OCI-LY1 (cell line): Measurements from ENCODE around the gene TRAK1.

ENCODE experiments used
- H2AFZ ChIP-seq: fragments of 200-600 bp; sonication (generic), shearing (Covaris generic); 2 replicates; pipeline ENCODE4 v1.6.0; 2014; ENCODE audit warnings: antibody characterized with exemption, mild to moderate bottlenecking, low read length
- H3F3A ChIP-seq: fragments of 200-600 bp; sonication (generic), shearing (Covaris generic); 2 replicates; pipeline ENCODE4 v1.6.0; 2014; ENCODE audit warnings: mild to moderate bottlenecking, antibody characterized with exemption, low read length, moderate library complexity; ENCODE audit not compliant: insufficient read depth
- H3K27ac ChIP-seq: fragments of 200-600 bp; sonication (generic); 2 replicates; pipeline ENCODE4 v1.5.1; 2014; ENCODE audit warnings: low read length, mixed run types, mild to moderate bottlenecking, low read depth; ENCODE audit not compliant: poor library complexity, severe bottlenecking
- H3K27me3 ChIP-seq: fragments of 200-600 bp; sonication (generic); 2 replicates; pipeline ENCODE4 v1.6.0; 2014; ENCODE audit warnings: antibody characterized with exemption, mild to moderate bottlenecking, low read length, moderate library complexity; ENCODE audit not compliant: insufficient read depth
- H3K36me3 ChIP-seq: fragments of 200-600 bp; sonication (generic); 2 replicates; pipeline ENCODE4 v1.6.1; 2014; ENCODE audit warnings: mild to moderate bottlenecking, antibody characterized with exemption, low read length, moderate library complexity, mixed read lengths; ENCODE audit not compliant: insufficient read depth
- H3K4me1 ChIP-seq: fragments of 200-600 bp; sonication (generic); 2 replicates; pipeline ENCODE4 v1.5.1; 2014; ENCODE audit warnings: mild to moderate bottlenecking, low read length, moderate library complexity; ENCODE audit not compliant: insufficient read depth, severe bottlenecking
- H3K4me2 ChIP-seq: fragments of 200-600 bp; sonication (generic), shearing (Covaris generic); 2 replicates; pipeline ENCODE4 v1.6.1; 2014; ENCODE audit warnings: low read length
- H3K4me3 ChIP-seq: fragments of 200-600 bp; sonication (generic); 2 replicates; pipeline ENCODE4 v1.5.1; 2014; ENCODE audit warnings: low read length, low read depth, mild to moderate bottlenecking, mixed read lengths; ENCODE audit not compliant: poor library complexity, severe bottlenecking
- H3K79me2 ChIP-seq: fragments of 200-600 bp; shearing (Covaris generic); 2 replicates; pipeline ENCODE4 v1.6.1; 2016; ENCODE audit warnings: mixed run types, low read length, mixed read lengths; ENCODE audit not compliant: insufficient read depth
- H3K9ac ChIP-seq: fragments of 200-600 bp; sonication (generic), shearing (Covaris generic); 2 replicates; pipeline ENCODE4 v1.6.1; 2014; ENCODE audit warnings: mild to moderate bottlenecking, low read length, mixed read lengths
- H3K9me2 ChIP-seq: fragments of 200-600 bp; sonication (generic), shearing (Covaris generic); 2 replicates; pipeline ENCODE4 v1.6.1; 2014; ENCODE audit warnings: low read depth, mild to moderate bottlenecking, low read length, mixed read lengths
- H3K9me3 ChIP-seq: fragments of 200-600 bp; shearing (Covaris generic); 2 replicates; pipeline ENCODE4 v1.6.1; 2014; ENCODE audit warnings: low read length, mixed read lengths
- H4K20me1 ChIP-seq: fragments of 200-600 bp; sonication (generic), shearing (Covaris generic); 2 replicates; pipeline ENCODE4 v1.6.0; 2016; ENCODE audit warnings: mild to moderate bottlenecking, low read length; ENCODE audit not compliant: insufficient read depth
- EZH2 ChIP-seq: fragments of 200-600 bp; sonication (generic), shearing (Covaris generic); IDR thresholded peaks from 2 replicates; pipeline ENCODE4 v1.8.0; 2017; ENCODE audit warnings: borderline replicate concordance, mixed run types, mild to moderate bottlenecking, antibody characterized with exemption, low read length, moderate library complexity, mixed read lengths
- TF ChIP-seq, protein P1 (sequence below): fragments of 200-600 bp; sonication (generic), shearing (Covaris generic); IDR thresholded peaks from 2 replicates; pipeline ENCODE4 v1.5.1; 2017; ENCODE audit warnings: mild to moderate bottlenecking, antibody characterized with exemption, low read length, moderate library complexity, mixed read lengths

Gene TRAK1

DNA sequence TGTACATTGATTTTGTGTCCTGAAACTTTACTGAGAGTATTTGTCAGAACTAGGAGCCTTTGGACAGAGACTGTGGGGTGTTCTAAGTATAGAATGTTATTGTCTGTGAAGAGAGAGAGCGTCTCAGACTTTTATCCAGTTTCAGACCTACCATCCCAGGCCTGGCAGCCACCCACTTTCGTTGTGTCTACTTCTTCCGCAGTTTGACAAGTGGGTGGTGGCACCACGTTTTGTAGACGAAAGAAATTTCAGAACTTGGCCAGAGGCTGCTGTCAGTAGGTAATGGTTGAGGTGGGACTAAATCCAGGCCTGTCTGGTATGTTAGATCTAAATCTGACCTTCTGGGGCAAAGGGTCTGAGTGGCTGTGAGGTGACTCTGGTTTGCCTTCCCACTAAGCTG is 13.4 kb upstream of the TRAK1 start:
- H3K79me2 ChIP-seq: peaks cover 93% of the 10 kb centered on the region
- H3K9me3 ChIP-seq: no peaks in the 10 kb centered on the region
- H4K20me1 ChIP-seq: no peaks in the 10 kb centered on the region
- H3K9ac ChIP-seq: no peak overlapping the region
- no peak overlapping the region for H3K4me2 ChIP-seq
- peaks cover 48% of the 10 kb centered on the region for H3K4me1 ChIP-seq
- no peaks in the 10 kb centered on the region for H3K27me3 ChIP-seq
- H2AFZ ChIP-seq: no peak overlapping the region
- no peaks in the 10 kb centered on the region for H3F3A ChIP-seq
- no peak overlapping the region for H3K27ac ChIP-seq
- H3K36me3 ChIP-seq: peaks cover 12% of the 10 kb centered on the region
- no peak overlapping the region for H3K4me3 ChIP-seq
- no peak for TF ChIP-seq EZH2
- TF ChIP-seq, protein P1, sequence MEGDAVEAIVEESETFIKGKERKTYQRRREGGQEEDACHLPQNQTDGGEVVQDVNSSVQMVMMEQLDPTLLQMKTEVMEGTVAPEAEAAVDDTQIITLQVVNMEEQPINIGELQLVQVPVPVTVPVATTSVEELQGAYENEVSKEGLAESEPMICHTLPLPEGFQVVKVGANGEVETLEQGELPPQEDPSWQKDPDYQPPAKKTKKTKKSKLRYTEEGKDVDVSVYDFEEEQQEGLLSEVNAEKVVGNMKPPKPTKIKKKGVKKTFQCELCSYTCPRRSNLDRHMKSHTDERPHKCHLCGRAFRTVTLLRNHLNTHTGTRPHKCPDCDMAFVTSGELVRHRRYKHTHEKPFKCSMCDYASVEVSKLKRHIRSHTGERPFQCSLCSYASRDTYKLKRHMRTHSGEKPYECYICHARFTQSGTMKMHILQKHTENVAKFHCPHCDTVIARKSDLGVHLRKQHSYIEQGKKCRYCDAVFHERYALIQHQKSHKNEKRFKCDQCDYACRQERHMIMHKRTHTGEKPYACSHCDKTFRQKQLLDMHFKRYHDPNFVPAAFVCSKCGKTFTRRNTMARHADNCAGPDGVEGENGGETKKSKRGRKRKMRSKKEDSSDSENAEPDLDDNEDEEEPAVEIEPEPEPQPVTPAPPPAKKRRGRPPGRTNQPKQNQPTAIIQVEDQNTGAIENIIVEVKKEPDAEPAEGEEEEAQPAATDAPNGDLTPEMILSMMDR: no peak
- no peaks in the 10 kb centered on the region for H3K9me2 ChIP-seq

DNA sequence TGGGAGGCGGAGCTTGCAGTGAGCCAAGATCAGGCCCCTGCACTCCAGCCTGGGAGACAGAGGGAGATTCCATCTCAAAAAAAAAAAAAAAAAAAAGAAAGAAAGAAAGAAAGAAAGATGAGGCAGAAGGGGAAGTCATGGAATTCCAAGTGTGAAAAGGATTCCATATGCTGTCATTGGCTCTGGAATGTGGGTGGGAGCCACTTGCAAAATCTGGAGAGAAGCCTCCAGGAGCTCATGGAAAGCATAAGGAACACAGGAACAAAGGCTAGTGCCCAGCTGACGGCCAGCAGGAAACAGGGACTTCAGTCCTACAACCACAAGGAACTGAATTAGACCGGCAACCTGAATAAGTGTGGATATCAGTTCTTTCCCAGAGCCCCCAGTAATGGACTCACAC is 12.5 kb upstream of the TRAK1 start:
- no peak overlapping the region for H3K4me3 ChIP-seq
- peaks cover 12% of the 10 kb centered on the region for H3K36me3 ChIP-seq
- H3K9me3 ChIP-seq: no peaks in the 10 kb centered on the region
- no peak overlapping the region for H2AFZ ChIP-seq
- H3K27me3 ChIP-seq: no peaks in the 10 kb centered on the region
- no peak overlapping the region for H3K27ac ChIP-seq
- TF ChIP-seq, protein P1: no peak
- TF ChIP-seq EZH2: no peak
- H3K9ac ChIP-seq: no peak overlapping the region
- H3K4me1 ChIP-seq: peaks cover 39% of the 10 kb centered on the region
- no peaks in the 10 kb centered on the region for H3K9me2 ChIP-seq
- H4K20me1 ChIP-seq: no peaks in the 10 kb centered on the region
- H3K4me2 ChIP-seq: no peak overlapping the region
- H3K79me2 ChIP-seq: peaks cover 93% of the 10 kb centered on the region
- H3F3A ChIP-seq: no peaks in the 10 kb centered on the region

DNA sequence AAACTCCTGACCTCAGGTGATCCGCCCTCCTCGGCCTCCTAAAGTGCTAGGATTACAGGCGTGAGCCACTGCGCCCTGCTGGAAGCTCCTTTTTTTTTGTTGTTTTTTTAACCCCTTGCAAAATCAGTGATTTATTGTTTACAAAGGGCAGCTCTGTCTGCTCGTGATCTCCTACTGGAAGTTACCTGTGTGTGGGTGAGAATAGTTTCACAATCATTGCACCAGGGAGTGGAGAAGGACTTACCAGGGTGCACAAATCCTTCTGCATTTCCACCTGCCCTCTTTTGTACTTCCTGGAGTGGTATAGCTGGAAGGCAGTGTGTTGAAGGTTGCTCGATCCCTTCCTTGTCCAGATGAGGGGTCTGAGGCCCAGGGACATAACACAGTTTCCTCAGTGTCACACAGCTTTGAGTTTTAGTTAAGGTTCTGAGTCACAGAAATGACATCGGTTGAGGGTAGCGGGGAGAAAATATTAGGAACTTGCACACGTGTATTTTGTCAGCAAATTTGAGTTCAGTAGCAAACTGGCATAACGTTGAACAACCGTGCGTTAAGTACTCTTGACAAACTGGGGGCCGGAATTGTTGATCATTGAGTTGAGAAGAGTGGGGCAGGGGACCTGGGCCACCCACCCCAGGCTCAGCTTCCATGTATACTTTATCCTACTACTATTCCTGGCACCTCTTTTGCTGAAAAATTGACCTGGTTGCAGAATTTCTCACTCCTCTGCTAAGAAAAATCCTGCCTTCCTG is 11.3 kb upstream of the TRAK1 start:
- no peak overlapping the region for H3K9ac ChIP-seq
- no peak overlapping the region; the same call in 1 of the 2 replicates for H3K4me2 ChIP-seq
- TF ChIP-seq, protein P1: no peak
- no peak for TF ChIP-seq EZH2
- H3K4me3 ChIP-seq: no peak overlapping the region
- H3K79me2 ChIP-seq: peaks cover 93% of the 10 kb centered on the region
- no peaks in the 10 kb centered on the region for H3K9me2 ChIP-seq
- H2AFZ ChIP-seq: no peak overlapping the region
- H3K27me3 ChIP-seq: no peaks in the 10 kb centered on the region
- peak overlapping the region; percentile 22 for H3K27ac ChIP-seq
- no peaks in the 10 kb centered on the region for H3F3A ChIP-seq
- no peaks in the 10 kb centered on the region for H3K9me3 ChIP-seq
- peaks cover 44% of the 10 kb centered on the region for H3K4me1 ChIP-seq
- H3K36me3 ChIP-seq: peaks cover 6% of the 10 kb centered on the region
- no peaks in the 10 kb centered on the region for H4K20me1 ChIP-seq
